HG02571 (cell line): ENCODE results near the gene DHRS2.
"Not testable (repeated sequence)": the region's sequence is repeated elsewhere in the genome, so short reads cannot be mapped to it uniquely, and the experiment has no call there.

ENCODE experiments used
- ATAC-seq: cut with Tn5 transposase; IDR thresholded peaks from one replicate; pipeline ENCODE4 v1.9.1; 2021; ENCODE audit warnings: mild to moderate bottlenecking, moderate library complexity; ENCODE audit not compliant: unreplicated experiment

The DHRS2 gene

DNA sequence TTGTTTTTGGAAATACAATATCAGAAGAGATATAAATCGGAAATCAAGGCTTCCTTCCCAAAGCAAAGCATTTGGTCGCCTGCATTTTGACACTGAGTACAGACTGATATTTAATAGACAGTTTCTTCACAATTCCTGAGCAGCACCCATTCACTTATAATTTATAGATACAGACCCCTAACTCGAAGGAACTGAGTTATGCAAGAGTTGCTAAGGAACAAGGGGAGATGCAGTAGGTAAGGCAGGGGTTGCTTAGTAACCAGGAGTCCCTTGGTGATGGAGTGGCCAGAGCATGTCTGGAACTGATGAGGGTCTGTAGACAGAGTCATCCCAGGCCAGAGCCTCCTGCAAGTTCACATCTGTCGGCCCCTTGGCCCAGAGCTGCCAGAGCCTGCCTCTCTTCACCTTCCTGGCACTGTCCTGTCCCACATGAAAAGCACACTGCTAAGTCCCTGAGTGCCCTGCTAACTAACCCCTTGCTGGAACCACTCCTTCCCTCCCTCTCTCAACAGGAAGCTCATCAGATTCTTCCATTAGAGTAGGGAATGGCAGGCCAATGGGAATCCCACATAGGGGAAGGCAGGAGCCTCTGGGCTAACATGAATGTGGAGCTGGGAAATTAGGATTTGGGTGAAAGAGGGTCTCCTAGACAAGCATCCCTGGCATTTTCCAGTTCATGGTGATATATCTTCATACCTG lies 3.6 kb upstream of the DHRS2 start:
- ATAC-seq: no peak

GRCh38 chr14:23633160-23633701 lies 2.9 kb upstream of the DHRS2 start:
- no peak for ATAC-seq

DNA sequence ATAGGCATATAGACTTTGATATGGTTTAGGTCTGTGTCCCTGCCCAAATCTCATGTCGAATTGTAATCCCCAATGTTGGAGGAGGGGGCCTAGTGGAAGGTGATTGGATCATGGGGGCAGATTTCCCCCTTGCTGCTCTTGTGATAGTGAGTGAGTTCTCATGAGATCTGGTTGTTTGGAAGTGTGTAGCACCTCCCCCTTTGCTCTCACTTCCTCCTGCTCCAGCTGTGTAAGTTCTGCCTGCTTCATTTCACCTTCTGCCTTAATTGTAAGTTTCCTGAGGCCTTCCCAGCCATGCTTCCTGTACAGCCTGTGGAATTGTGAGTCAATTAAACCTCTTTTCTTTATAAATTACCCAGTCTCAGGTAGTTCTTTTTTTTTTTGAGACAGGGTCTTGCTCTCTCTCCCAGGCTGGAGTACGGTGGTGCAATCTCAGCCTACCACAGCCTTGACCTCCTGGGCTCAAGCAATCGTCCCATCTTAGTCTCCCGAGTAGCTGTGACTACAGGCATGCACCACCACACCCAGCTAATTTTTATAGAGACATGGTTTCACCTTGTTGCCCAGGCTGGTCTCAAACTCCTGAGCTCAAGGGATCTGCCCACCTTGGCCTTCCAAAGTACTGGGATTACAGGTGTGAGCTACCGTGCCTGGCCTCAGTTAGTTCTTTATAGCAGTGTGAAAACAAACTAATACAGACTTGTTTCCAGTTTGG lies 1.3 kb upstream of the DHRS2 start:
- ATAC-seq: not testable (repeated sequence)

GRCh38 chr14:23637312-23637654 lies 1.1 kb downstream of the DHRS2 start:
- ATAC-seq: not testable (repeated sequence)

DNA sequence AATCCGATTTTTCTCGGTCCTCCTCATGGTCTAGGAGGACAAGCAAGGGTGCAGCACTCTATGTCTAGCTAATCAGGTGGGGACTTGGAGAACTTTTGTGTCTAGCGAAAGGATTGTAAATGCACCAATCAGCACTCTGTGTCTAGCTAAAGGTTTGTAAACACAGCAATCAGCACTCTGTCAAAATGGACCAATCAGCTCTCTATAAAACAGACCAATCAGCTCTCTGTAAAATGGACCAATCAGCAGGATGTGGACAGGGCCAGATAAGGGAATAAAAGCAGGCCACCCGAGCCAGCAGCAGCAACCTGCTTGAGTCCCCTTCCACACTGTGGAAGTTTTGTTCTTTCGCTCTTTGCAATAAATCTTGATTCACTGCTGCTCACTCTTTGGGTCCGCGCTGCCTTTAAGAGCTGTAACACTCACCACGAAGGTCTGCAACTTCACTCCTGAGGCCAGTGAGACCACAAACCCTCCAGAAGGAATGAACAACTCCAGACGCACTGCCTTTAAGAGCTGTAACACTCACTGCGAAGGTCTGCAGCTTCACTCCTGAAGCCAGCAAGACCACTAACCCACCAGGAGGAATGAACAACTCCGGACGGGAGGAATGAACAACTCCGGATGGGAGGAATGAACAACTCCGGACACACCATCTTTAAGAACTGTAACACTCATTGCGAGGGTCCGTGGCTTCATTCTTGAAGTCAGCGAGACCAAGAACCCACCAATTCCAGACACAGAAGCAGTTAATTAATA lies 1.7 kb downstream of the DHRS2 start:
- ATAC-seq: not testable (repeated sequence)

DNA sequence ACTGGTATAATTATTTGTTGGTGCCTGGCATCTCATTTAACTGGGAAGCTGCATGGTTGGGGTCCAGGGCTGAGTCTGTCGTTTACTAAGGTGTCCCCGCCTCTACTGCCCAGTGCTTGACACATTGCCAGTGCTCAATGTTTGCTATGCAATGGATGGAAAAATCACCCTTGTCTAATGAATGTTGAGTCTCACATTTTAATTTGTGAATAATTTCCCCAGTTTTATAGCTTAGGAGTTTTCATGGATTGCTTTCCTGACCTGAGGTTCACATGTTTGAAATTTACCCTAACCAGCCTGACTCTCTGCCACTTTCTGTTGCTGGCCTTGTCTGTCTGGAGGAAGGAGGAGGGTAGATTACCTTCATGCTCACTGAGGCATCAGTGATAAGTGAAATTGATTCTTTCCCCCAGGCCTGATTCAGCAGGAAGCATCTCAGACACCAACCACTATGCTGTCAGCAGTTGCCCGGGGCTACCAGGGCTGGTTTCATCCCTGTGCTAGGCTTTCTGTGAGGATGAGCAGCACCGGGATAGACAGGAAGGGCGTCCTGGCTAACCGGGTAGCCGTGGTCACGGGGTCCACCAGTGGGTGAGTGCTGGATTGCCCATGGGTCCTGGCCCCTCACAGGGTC lies 2.4 kb downstream of the DHRS2 start:
- ATAC-seq: no peak

DNA sequence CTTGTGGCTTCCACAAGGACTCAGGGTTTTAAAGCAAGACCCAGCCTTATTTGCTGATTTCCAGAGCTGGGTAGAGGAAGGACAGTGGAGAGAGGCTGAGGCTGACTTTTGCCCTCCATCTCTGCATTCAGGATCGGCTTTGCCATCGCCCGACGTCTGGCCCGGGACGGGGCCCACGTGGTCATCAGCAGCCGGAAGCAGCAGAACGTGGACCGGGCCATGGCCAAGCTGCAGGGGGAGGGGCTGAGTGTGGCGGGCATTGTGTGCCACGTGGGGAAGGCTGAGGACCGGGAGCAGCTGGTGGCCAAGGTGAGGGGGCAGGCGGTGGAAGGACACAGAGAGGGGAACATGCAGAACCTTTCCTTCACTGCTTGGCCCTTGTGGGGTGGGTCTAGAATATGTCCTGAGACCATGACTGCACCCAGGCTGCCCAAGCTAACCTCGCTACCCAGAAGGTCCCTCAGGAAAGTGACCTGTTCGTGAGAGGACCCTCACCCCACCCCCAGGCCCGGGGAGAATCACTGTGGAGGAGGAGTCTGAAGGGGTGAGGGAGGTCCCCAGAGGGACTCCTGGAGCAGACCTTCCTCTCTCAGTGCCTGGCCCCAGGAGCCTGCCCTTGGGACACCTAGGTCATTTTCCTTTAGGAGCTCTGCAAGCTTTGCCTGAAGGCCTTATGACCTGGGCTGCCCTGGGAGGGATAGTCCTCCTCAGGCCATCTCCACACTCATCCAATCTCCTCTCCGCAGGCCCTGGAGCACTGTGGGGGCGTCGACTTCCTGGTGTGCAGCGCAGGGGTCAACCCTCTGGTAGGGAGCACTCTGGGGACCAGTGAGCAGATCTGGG lies 3.1 kb downstream of the DHRS2 start:
- no peak for ATAC-seq

GRCh38 chr14:23639891-23640523 lies 3.8 kb downstream of the DHRS2 start:
- ATAC-seq: no peak

GRCh38 chr14:23640524-23641141 lies 4.5 kb downstream of the DHRS2 start:
- ATAC-seq: no peak

DNA sequence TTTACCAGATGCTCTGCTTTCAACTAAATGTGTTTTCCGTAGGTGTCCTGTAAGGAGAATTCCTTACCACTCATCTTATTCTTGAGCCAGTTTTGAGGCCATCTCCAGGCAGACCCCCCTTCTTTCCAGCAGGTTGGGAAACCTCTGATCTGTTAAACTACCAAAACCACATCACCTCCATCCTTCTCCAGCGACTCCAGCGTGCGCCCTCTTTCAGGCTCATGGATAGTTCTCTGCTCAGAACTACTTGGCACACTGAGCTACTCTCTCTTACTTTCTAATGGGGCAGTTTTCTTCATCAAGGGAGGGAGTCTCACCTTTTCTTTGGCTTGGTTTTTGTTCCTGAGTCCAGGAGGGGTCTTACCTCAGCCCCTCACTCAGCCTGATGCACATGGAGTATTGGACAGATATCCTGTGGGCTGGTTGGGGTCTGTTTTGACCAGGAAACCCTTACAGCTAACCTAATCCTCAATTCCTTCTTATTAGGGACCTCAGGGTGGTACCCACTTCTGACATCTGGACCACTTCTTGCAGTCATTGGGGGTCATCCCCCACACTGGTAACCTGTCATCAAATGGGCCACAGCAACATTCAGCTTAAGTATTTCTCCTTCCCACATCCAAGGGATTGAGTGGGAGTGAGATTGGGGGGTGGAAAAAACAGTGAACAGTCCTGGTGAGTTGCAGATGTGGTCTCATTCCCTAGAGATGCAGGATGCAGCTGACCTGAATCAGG lies 5.2 kb downstream of the DHRS2 start:
- ATAC-seq: no peak

DNA sequence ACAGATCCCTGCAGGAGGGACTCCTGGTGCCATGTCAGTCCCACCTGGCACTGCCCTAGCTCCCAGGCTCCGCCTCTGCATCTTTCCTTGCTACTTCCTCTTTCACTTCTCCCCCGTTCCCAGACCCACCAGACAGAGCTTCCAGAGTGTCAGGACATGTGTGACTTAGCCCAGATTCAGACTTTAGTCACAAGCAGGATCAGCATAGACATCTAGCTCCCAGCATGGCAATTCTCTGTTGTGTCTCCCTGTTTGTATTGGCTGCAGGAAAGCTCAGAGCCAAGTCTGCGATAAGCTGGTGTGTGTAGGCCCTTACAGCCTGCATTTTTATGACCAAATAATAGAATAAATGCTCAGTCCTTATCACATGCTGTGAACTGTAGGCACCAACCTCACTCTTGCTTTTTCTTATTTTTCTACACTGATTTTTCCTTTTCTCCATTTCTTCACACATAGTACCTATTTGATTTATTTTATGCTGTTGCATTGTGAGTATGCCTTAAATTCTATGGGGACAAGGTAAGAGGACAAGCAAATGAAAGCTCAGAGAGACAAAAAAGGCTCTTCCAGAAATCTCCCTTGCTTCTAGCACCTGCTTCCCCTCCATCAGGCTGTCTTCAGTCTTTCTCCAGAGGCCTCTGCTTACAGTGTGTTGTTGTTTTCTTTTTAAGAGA lies 5.9 kb downstream of the DHRS2 start:
- no peak for ATAC-seq

DNA sequence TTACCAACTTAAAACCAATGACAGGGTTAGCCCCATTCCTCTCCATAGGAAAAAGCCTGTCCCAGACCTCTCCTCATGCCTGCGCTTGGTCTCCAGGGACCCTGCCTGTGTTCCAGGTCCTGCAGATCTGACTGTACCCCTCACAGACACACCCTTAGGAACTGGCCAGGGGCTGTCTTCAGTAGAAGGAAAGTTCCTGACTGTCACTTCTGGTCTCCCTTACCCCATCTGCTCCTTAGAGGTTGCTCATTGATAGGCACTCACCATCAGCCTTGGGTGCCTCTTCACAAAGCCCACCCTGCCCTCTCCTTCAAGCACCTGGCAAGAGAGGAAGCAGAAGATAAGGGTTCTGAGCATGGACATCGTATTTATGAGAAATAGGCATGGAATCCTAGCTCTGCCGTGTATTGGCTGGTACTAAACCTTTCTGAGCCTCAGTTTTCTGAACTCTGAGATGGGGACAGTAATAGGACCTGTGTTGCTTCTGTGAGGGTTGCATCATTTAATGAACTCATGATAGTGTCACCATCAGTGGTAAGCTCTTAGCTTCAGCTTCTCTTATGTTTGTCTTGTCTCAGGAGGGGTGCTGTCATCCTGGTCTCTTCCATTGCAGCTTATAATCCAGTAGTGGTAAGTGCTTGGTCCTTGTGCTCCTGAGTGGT lies 7.5 kb downstream of the DHRS2 start:
- no peak for ATAC-seq

- no peak for ATAC-seq
Observed at GRCh38 chr14:23644195-23644918, 8.2 kb downstream of the DHRS2 start.

DNA sequence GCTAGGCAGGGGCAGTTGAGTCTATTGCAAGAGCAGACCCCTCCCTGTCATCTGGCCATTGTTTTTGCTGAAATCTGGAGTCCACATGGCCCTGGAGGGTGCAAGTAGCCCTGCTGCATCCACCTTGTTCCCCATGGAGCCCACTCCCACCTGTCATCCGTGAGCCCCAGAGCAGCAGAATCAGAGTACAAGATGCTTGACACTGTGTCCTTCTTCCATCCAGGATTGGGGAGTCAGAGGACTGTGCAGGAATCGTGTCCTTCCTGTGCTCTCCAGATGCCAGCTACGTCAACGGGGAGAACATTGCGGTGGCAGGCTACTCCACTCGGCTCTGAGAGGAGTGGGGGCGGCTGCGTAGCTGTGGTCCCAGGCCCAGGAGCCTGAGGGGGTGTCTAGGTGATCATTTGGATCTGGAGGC lies 8.8 kb downstream of the DHRS2 start:
- no peak for ATAC-seq

DNA sequence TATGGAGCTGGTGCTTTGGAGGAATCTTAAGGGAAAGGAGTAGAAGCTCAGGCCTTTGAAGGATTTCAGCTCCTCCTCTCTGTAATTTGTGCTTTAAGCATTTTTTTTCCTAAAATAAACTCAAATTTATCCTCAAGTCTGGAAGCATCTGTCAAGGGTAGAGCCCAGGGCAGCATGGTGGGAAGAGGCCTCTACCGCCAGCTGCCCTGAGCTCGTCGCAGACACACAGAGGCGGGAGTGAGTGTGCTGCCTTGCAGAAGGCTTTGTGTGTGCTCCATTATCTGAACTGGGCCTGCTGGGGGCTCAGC lies 9.3 kb downstream of the DHRS2 start:
- ATAC-seq: no peak

GRCh38 chr14:23645812-23646647 lies 9.9 kb downstream of the DHRS2 start:
- no peak for ATAC-seq
